GM12878 (cell line): ENCODE results near the gene DTWD2.

Source experiments
- ATF3 ChIP-seq: IDR thresholded peaks from 2 replicates; pipeline ENCODE4 v1.6.1; 2011; ENCODE audit warnings: low read depth, mild to moderate bottlenecking, low read length, moderate library complexity, borderline replicate concordance; ENCODE audit errors: extremely low read depth
- BCL3 ChIP-seq: IDR thresholded peaks from 2 replicates; pipeline ENCODE4 v1.6.1; 2011; ENCODE audit warnings: borderline replicate concordance, low read depth, mild to moderate bottlenecking, moderate library complexity, low read length; ENCODE audit not compliant: insufficient read depth, poor library complexity, severe bottlenecking
- CTCF ChIP-seq, 3 experiments: IDR thresholded peaks in 2 of 3; conservative IDR thresholded peaks in 1 of 3; 2 replicates each; pipeline ENCODE4 v1.5.1; 2011; ENCODE audit warnings: low read depth in 3 of 3, low read length in 3 of 3, mild to moderate bottlenecking in 3 of 3, control low read depth in 2 of 3, moderate library complexity in 2 of 3, inconsistent platforms in 1 of 3, mixed read lengths in 1 of 3; ENCODE audit not compliant: control insufficient read depth in 2 of 3, insufficient read depth in 1 of 3; ENCODE audit errors: extremely low read depth in 1 of 3
- GATAD2B ChIP-seq: fragments of 450-650 bp; conservative IDR thresholded peaks from 2 replicates; pipeline ENCODE4 v1.6.1; 2017; ENCODE audit warnings: low read depth, mild to moderate bottlenecking, moderate library complexity
- HDAC2 ChIP-seq: fragments of 200-600 bp; sonication (generic); IDR thresholded peaks from 2 replicates; pipeline ENCODE4 v1.6.1; 2017
- IKZF1 ChIP-seq: fragments of 450-650 bp; conservative IDR thresholded peaks from 2 replicates; pipeline ENCODE4 v1.6.1; 2017; ENCODE audit warnings: antibody characterized with exemption, mild to moderate bottlenecking
- RAD21 ChIP-seq: IDR thresholded peaks from 2 replicates; pipeline ENCODE4 v1.6.1; 2011; ENCODE audit warnings: mild to moderate bottlenecking, low read depth, low read length, moderate library complexity; ENCODE audit not compliant: insufficient read depth

- TF ChIP-seq RAD21 = no peak
- TF ChIP-seq HDAC2 = no peak
- TF ChIP-seq CTCF (IDR thresholded peaks at IDR 0.05 in 2 of 3, conservative IDR thresholded peaks at IDR 0.05 in 1 of 3; ENCODE audit: control insufficient read depth in 2 of 3, extremely low read depth in 1 of 3, insufficient read depth in 1 of 3, low read depth in 3 of 3, low read length in 3 of 3) = no peak
- TF ChIP-seq GATAD2B = no peak
- TF ChIP-seq IKZF1 = no peak
- no peak for TF ChIP-seq ATF3
- TF ChIP-seq BCL3 = no peak
Observed at GRCh38 chr5:118793091-118793490, 195.3 kb downstream of the DTWD2 start.
